Stimulated activated naive CD8-positive, alpha-beta T cell treated with anti-CD3 and anti-CD28 coated beads, Interleukin-15, amount 100 ng/mL, for 72 hours (primary cell): ENCODE results near the gene TNFSF10.
"Not testable (repeated sequence)": the region's sequence is repeated elsewhere in the genome, so short reads cannot be mapped to it uniquely, and the experiment has no call there.

Source experiments
- ATAC-seq: fragments of 150-1000 bp; cut with Tn5 transposase; 2 replicates; pipeline ENCODE4 v1.10.0; 2021; ENCODE audit warnings: mild to moderate bottlenecking, moderate library complexity
- DNase-seq, 2 donors: peaks; one replicate each; pipeline ENCODE4 v3.0.0; 2021 to 2022
- H3K27ac Mint-ChIP-seq, 2 donors: one replicate each; pipeline ENCODE4 v1.8.0; 2022; ENCODE audit warnings: mild to moderate bottlenecking in 2 of 2, mixed read lengths in 2 of 2, moderate library complexity in 2 of 2
- H3K27me3 Mint-ChIP-seq: one replicate; pipeline ENCODE4 v1.8.0; 2022; ENCODE audit warnings: mixed read lengths
- H3K4me1 Mint-ChIP-seq: one replicate; pipeline ENCODE4 v1.8.0; 2022; ENCODE audit warnings: mild to moderate bottlenecking, mixed read lengths
- H3K4me3 Mint-ChIP-seq, 2 donors: one replicate each; pipeline ENCODE4 v1.8.0; 2022; ENCODE audit warnings: mild to moderate bottlenecking in 2 of 2, mixed read lengths in 2 of 2, moderate library complexity in 1 of 2
- H3K9me3 Mint-ChIP-seq, 2 donors: one replicate each; pipeline ENCODE4 v1.8.0; 2022; ENCODE audit warnings: mixed read lengths in 2 of 2

Gene TNFSF10

GRCh38 chr3:172515130-172515918 is 7.9 kb downstream of the TNFSF10 start:
- Mint-ChIP-seq H3K4me1 (peaks cover 96% of the 10 kb centered on the region), H3K9me3 (peaks cover 0 to 5% of the 10 kb centered on the region in 2 donors), H3K27me3 (no peaks in the 10 kb centered on the region), H3K27ac (peak overlapping the region in 1 of 2 donors; percentile 72), H3K4me3 (peak overlapping the region; percentile 72 to 91)
- DNase-seq (no peak), ATAC-seq (no peak)

- Mint-ChIP-seq H3K27me3 (no peaks in the 10 kb centered on the region), H3K4me3 (peak overlapping the region; percentile 61 to 91), H3K4me1 (peaks cover 90% of the 10 kb centered on the region), H3K27ac (peak overlapping the region in 1 of 2 donors; percentile 67), H3K9me3 (peaks cover 0 to 5% of the 10 kb centered on the region in 2 donors)
- ATAC-seq (no peak), DNase-seq (no peak)
These were observed 8.6 kb downstream of the TNFSF10 start for GRCh38 chr3:172514678-172515077.

GRCh38 chr3:172513488-172513887 is 9.7 kb downstream of the TNFSF10 start:
- ATAC-seq (no peak), DNase-seq (no peak)
- peak overlapping the region; percentile 61 to 91 for H3K4me3 Mint-ChIP-seq
- H3K9me3 Mint-ChIP-seq: peaks cover 0 to 6% of the 10 kb centered on the region in 2 donors
- H3K4me1 Mint-ChIP-seq: peaks cover 82% of the 10 kb centered on the region
- H3K27ac Mint-ChIP-seq: peak overlapping the region in 1 of 2 donors; percentile 94
- H3K27me3 Mint-ChIP-seq: no peaks in the 10 kb centered on the region

GRCh38 chr3:172511783-172512762 is 11.2 kb downstream of the TNFSF10 start:
- no peaks in the 10 kb centered on the region for H3K27me3 Mint-ChIP-seq
- peak; percentile 87 for ATAC-seq
- H3K27ac Mint-ChIP-seq: peak overlapping the region; percentile 27 to 94
- peaks cover 72% of the 10 kb centered on the region for H3K4me1 Mint-ChIP-seq
- peaks cover 0 to 10% of the 10 kb centered on the region in 2 donors for H3K9me3 Mint-ChIP-seq
- peak in 1 of 2 donors; percentile 85 for DNase-seq
- peak overlapping the region; percentile 63 to 79 for H3K4me3 Mint-ChIP-seq

DNA sequence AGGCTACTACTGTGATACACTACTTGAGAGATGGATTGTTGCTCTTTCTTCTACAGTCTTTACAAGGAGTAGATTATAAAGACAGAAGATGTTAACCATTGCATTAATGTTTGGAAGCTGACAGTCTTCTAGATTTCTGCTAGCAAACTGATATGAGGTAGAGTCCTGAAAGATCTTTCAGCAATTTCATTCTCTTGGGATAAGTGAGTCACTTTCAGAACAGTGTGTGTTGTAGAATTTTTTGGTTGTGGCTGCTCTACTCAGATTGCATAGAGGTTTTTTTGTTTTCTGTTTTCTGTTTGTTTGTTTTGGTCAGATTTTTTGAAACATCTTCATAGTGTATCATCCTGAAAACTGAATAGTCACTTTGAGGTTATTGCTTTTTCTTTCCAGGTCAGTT is 17.1 kb downstream of the TNFSF10 start:
- Mint-ChIP-seq H3K9me3 (peaks cover 0 to 16% of the 10 kb centered on the region in 2 donors), H3K27ac (no peak overlapping the region), H3K4me3 (no peak overlapping the region), H3K27me3 (no peaks in the 10 kb centered on the region), H3K4me1 (peaks cover 26% of the 10 kb centered on the region)
- ATAC-seq: no peak
- no peak for DNase-seq

DNA sequence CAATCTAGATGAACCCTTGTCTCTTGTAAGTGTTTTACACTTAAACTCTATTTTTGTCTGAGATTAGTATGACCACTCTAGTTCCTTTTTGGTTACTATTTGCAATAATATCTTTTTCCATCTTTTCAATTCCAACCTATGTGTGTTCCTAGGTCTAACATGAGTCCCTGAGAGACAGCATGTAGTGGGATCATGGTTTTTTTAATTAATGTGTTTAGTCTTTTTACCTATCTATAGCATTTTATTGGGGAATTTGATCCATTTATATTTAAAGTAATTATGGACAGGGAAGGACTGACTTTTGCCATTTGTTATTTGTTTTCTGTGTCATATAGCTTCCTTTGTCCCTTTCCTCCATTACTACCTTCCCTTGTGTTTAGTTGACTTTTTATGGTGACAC is 21.7 kb downstream of the TNFSF10 start:
- DNase-seq: no peak
- no peak for ATAC-seq
- Mint-ChIP-seq H3K4me3 (no peak overlapping the region), H3K4me1 (peaks cover 10% of the 10 kb centered on the region), H3K9me3 (peaks cover 0 to 7% of the 10 kb centered on the region in 2 donors), H3K27ac (no peak overlapping the region), H3K27me3 (no peaks in the 10 kb centered on the region)

DNA sequence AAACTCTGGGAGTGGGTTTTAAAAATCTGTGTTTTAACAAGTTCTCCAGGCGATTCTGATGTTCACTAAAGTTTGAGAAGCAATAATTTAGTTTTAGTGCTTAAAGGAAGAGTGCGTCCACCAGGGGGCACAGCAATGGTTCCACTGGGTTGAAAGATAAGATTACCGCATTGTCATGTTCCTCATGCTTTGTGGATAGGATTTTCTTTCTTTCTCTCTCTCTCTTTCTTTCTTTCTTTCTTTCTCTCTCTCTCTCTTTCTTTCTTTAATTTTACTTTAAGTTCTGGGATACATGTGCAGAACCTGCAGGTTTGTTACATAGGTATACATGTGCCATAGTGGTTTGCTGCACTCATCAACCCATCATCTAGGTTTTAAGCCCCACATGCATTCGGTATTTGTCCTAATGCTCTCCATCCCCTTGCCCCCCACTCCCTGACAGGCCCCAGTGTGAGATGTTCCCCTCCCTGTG is 33.0 kb downstream of the TNFSF10 start:
- Mint-ChIP-seq H3K27me3 (peaks cover 20% of the 10 kb centered on the region), H3K27ac (peak overlapping the region; percentile 69 to 79), H3K4me1 (peaks cover 14% of the 10 kb centered on the region)
- peak; percentile 62 to 64 for DNase-seq
- H3K9me3 Mint-ChIP-seq, H3K4me3 Mint-ChIP-seq: not testable (repeated sequence)
- peak; percentile 70 for ATAC-seq

GRCh38 chr3:172478116-172478515 is 45.1 kb downstream of the TNFSF10 start:
- no peaks in the 10 kb centered on the region for H3K27me3 Mint-ChIP-seq
- H3K27ac Mint-ChIP-seq: peak overlapping the region in 1 of 2 donors; percentile 23
- H3K4me3 Mint-ChIP-seq: no peak overlapping the region
- no peaks in the 10 kb centered on the region for H3K9me3 Mint-ChIP-seq
- peaks cover 17% of the 10 kb centered on the region for H3K4me1 Mint-ChIP-seq
- ATAC-seq (peak; percentile 70), DNase-seq (no peak)

GRCh38 chr3:172476347-172476746 is 46.9 kb downstream of the TNFSF10 start:
- H3K27ac Mint-ChIP-seq: no peak overlapping the region
- peaks cover 17% of the 10 kb centered on the region for H3K4me1 Mint-ChIP-seq
- peak overlapping the region in 1 of 2 donors; percentile 88 for H3K4me3 Mint-ChIP-seq
- H3K9me3 Mint-ChIP-seq: no peaks in the 10 kb centered on the region
- ATAC-seq (no peak), DNase-seq (no peak)
- peaks cover 8% of the 10 kb centered on the region for H3K27me3 Mint-ChIP-seq

DNA sequence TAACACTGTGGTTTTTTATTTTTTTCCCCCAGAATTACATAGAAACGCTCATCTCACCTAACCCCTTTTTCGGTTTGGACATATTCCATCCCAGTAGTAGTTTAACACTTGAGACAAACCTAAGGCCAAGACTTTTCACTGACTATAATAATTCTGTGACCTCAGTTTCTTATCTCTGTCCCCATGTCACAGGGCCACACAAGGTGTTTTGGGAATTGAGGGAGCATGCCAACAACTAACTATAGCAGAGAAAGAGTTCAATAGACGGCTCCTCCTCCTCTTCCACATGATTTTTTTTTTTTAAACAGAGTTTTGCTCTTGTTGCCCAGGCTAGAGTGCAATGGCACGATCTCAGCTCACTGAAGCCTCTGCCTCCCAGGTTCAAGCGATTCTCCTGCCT is 47.5 kb downstream of the TNFSF10 start:
- Mint-ChIP-seq H3K4me1 (peaks cover 17% of the 10 kb centered on the region), H3K4me3 (no peak overlapping the region), H3K27ac (no peak overlapping the region), H3K9me3 (no peaks in the 10 kb centered on the region), H3K27me3 (peaks cover 9% of the 10 kb centered on the region)
- no peak for ATAC-seq
- no peak for DNase-seq

GRCh38 chr3:172471903-172472302 is 51.3 kb downstream of the TNFSF10 start:
- H3K9me3 Mint-ChIP-seq: peaks cover 0 to 2% of the 10 kb centered on the region in 2 donors
- peaks cover 25% of the 10 kb centered on the region for H3K27me3 Mint-ChIP-seq
- ATAC-seq (no peak), DNase-seq (no peak)
- no peak overlapping the region for H3K4me3 Mint-ChIP-seq
- peaks cover 2% of the 10 kb centered on the region for H3K4me1 Mint-ChIP-seq
- H3K27ac Mint-ChIP-seq: no peak overlapping the region

DNA sequence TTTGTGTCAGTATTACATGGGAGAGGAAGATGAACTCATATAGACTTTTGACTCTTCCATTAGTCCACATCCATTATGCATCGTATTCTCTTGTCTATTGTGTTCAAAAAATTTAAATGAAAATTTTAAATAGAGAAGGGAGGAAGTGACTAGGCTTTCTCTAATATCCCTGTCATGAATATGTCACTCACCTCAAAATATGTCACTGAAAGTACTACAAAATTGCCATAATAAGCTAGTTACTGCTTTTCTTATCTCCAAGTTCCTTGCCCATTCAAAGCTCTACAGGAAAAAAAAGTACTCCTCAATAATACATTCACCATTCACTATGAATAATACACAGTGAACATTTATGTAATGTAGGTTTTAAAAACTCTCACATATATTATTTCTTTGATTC is 52.6 kb downstream of the TNFSF10 start:
- Mint-ChIP-seq H3K9me3 (peaks cover 0 to 5% of the 10 kb centered on the region in 2 donors), H3K27ac (no peak overlapping the region), H3K27me3 (peaks cover 25% of the 10 kb centered on the region)

GRCh38 chr3:172467170-172467824 is 55.9 kb downstream of the TNFSF10 start:
- Mint-ChIP-seq H3K4me1 (no peaks in the 10 kb centered on the region), H3K27me3 (peaks cover 25% of the 10 kb centered on the region), H3K4me3 (no peak overlapping the region), H3K9me3 (peaks cover 0 to 5% of the 10 kb centered on the region in 2 donors), H3K27ac (peak overlapping the region in 1 of 2 donors; percentile 15)
- ATAC-seq (no peak), DNase-seq (no peak)

More for the DNA sequence above, 52.6 kb downstream of the TNFSF10 start:
- Mint-ChIP-seq H3K4me3 (no peak overlapping the region), H3K4me1 (no peaks in the 10 kb centered on the region)
- ATAC-seq (no peak), DNase-seq (no peak)

DNA sequence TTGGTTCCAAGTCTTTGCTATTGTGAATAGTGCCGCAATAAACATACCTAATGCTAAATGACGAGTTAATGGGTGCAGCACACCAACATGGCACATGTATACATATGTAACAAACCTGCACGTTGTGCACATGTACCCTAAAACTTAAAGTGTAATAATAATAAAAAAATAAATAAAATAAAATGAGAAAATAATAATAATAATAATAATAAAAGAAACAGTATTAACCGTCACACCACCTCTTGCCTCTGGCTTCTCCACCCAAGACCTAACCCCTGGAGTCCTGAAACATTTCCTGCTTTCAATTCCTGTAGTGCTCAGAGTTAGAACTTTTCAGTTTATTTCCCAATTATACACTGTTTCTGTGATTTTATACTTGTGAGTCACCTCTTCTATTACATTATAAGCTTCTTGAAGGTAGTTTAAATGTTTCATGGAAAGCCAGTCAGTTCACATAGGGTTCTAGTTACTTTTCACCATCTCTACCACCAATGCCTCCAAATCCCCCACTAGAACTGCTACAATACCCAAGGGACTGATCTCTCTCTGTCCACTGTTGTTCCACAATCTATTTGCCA is 56.6 kb downstream of the TNFSF10 start:
- no peak overlapping the region for H3K4me3 Mint-ChIP-seq
- H3K27me3 Mint-ChIP-seq: peaks cover 20% of the 10 kb centered on the region
- ATAC-seq: no peak
- H3K4me1 Mint-ChIP-seq: no peaks in the 10 kb centered on the region
- H3K27ac Mint-ChIP-seq: no peak overlapping the region
- peaks cover 0 to 5% of the 10 kb centered on the region in 2 donors for H3K9me3 Mint-ChIP-seq
- DNase-seq: no peak

DNA sequence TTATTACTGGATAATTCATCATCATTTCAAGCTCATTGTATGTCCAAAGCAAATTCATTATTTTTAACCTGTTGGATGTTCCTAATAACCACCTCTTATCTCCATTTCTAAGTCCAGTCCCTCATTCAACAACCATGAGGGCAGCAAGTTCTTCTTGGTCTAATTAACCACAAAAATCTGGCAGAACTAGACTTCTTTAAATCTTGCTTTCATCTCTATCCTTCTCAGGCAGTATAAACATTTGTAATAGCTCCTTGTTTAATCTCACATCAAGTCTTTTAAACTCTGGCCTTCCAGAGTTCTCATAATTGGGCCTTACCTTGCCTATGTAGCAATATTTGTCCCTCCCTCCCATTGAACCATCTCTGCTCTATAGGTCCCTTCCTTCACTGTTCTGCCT is 57.9 kb downstream of the TNFSF10 start:
- Mint-ChIP-seq H3K9me3 (peaks cover 0 to 5% of the 10 kb centered on the region in 2 donors), H3K27ac (no peak overlapping the region), H3K4me3 (no peak overlapping the region), H3K27me3 (peaks cover 16% of the 10 kb centered on the region), H3K4me1 (no peaks in the 10 kb centered on the region)
- ATAC-seq: no peak
- no peak for DNase-seq
